ENCODE data around the gene SCYGR3. TPM values are rescaled to one million over a fixed set of nuclear protein-coding genes. Genes with fewer than 3 reads are reported as not detected.
"Not testable (repeated sequence)": the region's sequence is repeated elsewhere in the genome, so short reads cannot be mapped to it uniquely, and the experiment has no call there.

SCYGR3 gene
- total and polyA plus RNA-seq, 3 donors from 2014 or later: not detected

- DNase-seq: no peak
Observed at GRCh38 chr2:227606476-227606875, 8.2 kb downstream of the SCYGR3 start.

DNA sequence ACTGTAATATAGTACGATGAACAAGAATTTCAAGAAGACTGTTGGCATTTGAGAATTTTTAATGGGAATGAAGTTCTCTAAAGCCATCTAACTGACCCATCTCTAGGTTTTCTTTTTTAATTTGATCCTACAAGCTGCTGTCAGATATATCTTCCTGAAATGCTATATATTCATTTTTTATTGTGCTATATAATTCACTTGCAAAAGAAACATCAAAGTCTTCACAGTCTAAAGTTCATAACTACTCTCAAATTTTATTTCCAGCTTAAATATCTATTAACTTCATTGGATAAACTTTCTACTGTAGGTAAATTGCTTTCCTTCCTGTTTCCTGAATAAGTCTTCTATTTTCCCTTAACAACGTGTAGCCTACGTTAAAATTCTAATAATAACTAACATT, 12.3 kb downstream of the SCYGR3 start:
- Histone ChIP-seq H3K4me1 (no peaks in the 10 kb centered on the region), H3K36me3 (ENCODE audit: low read depth, missing control alignments) (no peaks in the 10 kb centered on the region), H3K4me3 (no peak overlapping the region), H3K27me3 (no peaks in the 10 kb centered on the region), H3K9me3 (no peaks in the 10 kb centered on the region), H3K27ac (no peak overlapping the region)
- WGBS, 2 donors: 67 to 80% methylated on average over 3 of the region's 3 CpGs
- TF ChIP-seq POLR2A (IDR thresholded peaks at IDR 0.05): no peak
- TF ChIP-seq, protein P1, sequence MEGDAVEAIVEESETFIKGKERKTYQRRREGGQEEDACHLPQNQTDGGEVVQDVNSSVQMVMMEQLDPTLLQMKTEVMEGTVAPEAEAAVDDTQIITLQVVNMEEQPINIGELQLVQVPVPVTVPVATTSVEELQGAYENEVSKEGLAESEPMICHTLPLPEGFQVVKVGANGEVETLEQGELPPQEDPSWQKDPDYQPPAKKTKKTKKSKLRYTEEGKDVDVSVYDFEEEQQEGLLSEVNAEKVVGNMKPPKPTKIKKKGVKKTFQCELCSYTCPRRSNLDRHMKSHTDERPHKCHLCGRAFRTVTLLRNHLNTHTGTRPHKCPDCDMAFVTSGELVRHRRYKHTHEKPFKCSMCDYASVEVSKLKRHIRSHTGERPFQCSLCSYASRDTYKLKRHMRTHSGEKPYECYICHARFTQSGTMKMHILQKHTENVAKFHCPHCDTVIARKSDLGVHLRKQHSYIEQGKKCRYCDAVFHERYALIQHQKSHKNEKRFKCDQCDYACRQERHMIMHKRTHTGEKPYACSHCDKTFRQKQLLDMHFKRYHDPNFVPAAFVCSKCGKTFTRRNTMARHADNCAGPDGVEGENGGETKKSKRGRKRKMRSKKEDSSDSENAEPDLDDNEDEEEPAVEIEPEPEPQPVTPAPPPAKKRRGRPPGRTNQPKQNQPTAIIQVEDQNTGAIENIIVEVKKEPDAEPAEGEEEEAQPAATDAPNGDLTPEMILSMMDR (IDR thresholded peaks at IDR 0.05): no peak
- intact Hi-C loops (cut with DNase I; ENCODE audit: low total_unique reads): no loop called here
- DNase-seq: no peak

More at GRCh38 chr2:227606476-227606875, 8.2 kb downstream of the SCYGR3 start:
- no peaks in the 10 kb centered on the region for H3K9me3 ChIP-seq
- no peak for TF ChIP-seq POLR2A (IDR thresholded peaks at IDR 0.05)
- TF ChIP-seq, protein P1 (IDR thresholded peaks at IDR 0.05): no peak
- 84 to 86% methylated on average over 1 of the region's 1 CpG for WGBS, 2 donors
- H3K36me3 ChIP-seq (ENCODE audit: low read depth, missing control alignments): no peaks in the 10 kb centered on the region
- no peaks in the 10 kb centered on the region for H3K27me3 ChIP-seq
- H3K27ac ChIP-seq: no peak overlapping the region
- intact Hi-C loops (cut with DNase I; ENCODE audit: low total_unique reads): no loop called here
- no peaks in the 10 kb centered on the region for H3K4me1 ChIP-seq
- no peak overlapping the region for H3K4me3 ChIP-seq

GRCh38 chr2:227598835-227599503, 15.7 kb downstream of the SCYGR3 start, which contains the start of gene SCYGR2:
TSS of gene SCYGR2 (plus strand) at chr2:227598893. CDS start at chr2:227598893, 0 bp downstream.
- DNase-seq; H3K9me3 ChIP-seq; H3K36me3 ChIP-seq (ENCODE audit: low read depth, missing control alignments): not testable (repeated sequence)

GRCh38 chr2:227597998-227598397, 16.6 kb downstream of the SCYGR3 start:
- intact Hi-C loops (cut with DNase I; ENCODE audit: low total_unique reads): no loop called here
- Histone ChIP-seq H3K9me3 (no peaks in the 10 kb centered on the region), H3K4me1 (no peaks in the 10 kb centered on the region), H3K27ac (no peak overlapping the region), H3K36me3 (ENCODE audit: low read depth, missing control alignments) (no peaks in the 10 kb centered on the region), H3K27me3 (no peaks in the 10 kb centered on the region), H3K4me3 (no peak overlapping the region)
- DNase-seq: no peak
- WGBS, 2 donors: 60 to 68% methylated on average over 4 of the region's 4 CpGs
- TF ChIP-seq, protein P1 (IDR thresholded peaks at IDR 0.05): no peak
- TF ChIP-seq POLR2A (IDR thresholded peaks at IDR 0.05): no peak

More at GRCh38 chr2:227598835-227599503, 15.7 kb downstream of the SCYGR3 start, which contains the start of gene SCYGR2:
- H3K4me1 ChIP-seq; intact Hi-C loops (cut with DNase I; ENCODE audit: low total_unique reads); H3K27ac ChIP-seq; H3K27me3 ChIP-seq; H3K4me3 ChIP-seq: not testable (repeated sequence)
- WGBS, 2 donors: 75 to 86% methylated on average over 7 to 15 of the region's 16 CpGs

DNA sequence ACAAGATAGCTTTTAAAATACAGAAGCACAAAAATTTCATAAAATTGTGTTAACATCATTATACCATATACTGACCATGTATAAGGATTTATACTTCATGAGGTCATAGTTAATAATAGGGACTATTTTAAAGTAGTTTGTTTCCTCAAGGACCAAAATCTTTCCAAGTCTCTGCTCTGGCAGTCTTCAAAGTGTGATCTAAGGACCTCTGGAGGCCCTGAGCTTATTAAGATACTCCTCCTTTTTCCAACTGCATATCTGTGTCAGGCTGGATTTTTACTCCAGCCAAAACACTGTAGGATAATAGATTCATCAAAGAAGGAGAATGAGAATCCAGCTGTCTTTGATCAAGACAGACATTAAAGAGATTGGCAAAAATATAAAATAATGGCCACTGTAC, 17.6 kb downstream of the SCYGR3 start:
- Histone ChIP-seq H3K36me3 (ENCODE audit: low read depth, missing control alignments) (no peaks in the 10 kb centered on the region), H3K9me3 (no peaks in the 10 kb centered on the region), H3K4me3 (no peak overlapping the region), H3K4me1 (no peaks in the 10 kb centered on the region), H3K27ac (no peak overlapping the region), H3K27me3 (no peaks in the 10 kb centered on the region)
- intact Hi-C loops (cut with DNase I; ENCODE audit: low total_unique reads): no loop called here
- TF ChIP-seq, protein P1 (IDR thresholded peaks at IDR 0.05): no peak
- no peak for TF ChIP-seq POLR2A (IDR thresholded peaks at IDR 0.05)
- no peak for DNase-seq

All from testis (tissue), 3 donors.